Heart left ventricle (tissue), 16 donors: Measurements from ENCODE around the gene PTPN1. TPM values are rescaled to one million over a fixed set of nuclear protein-coding genes. Genes with fewer than 3 reads are reported as not detected.

Source experiments
- ATAC-seq, 4 donors: fragments of 200-7000 bp; cut with Tn5 transposase; one replicate each; pipeline ENCODE4 v1.9.1; 2020 to 2022; ENCODE audit warnings: moderate library complexity in 4 of 4, mild to moderate bottlenecking in 3 of 4, moderate number of reproducible peaks in 1 of 4
- DNase-seq, 5 donors: peaks; one replicate each; pipeline ENCODE4 v3.0.0-alpha.2; 2020
- H3K27ac ChIP-seq, 12 donors: fragments of 200-600 bp; sonication (generic) in 4 of 12; one replicate each; pipeline versions ENCODE4 v1.5.0 to v1.8.0; 2016 to 2022; ENCODE audit warnings: mild to moderate bottlenecking in 2 of 12
- H3K27me3 ChIP-seq, 9 donors: fragments of 200-600 bp; sonication (generic) in 2 of 9; one replicate each; pipeline versions ENCODE4 v1.5.1 to v1.8.0; 2016 to 2022; ENCODE audit warnings: mild to moderate bottlenecking in 3 of 9
- H3K36me3 ChIP-seq, 9 donors: fragments of 200-600 bp; sonication (generic) in 2 of 9; one replicate each; pipeline versions ENCODE4 v1.5.0 to v1.8.0; 2018 to 2022; ENCODE audit warnings: mild to moderate bottlenecking in 2 of 9
- H3K4me1 ChIP-seq, 12 donors: fragments of 200-600 bp; sonication (generic) in 4 of 12; one replicate each; pipeline versions ENCODE4 v1.5.0 to v1.8.0; 2016 to 2022; ENCODE audit warnings: mild to moderate bottlenecking in 3 of 12
- H3K4me3 ChIP-seq, 12 donors: fragments of 200-600 bp; sonication (generic) in 4 of 12; one replicate each; pipeline versions ENCODE4 v1.5.0 to v1.8.0; 2017 to 2022; ENCODE audit warnings: mild to moderate bottlenecking in 9 of 12, moderate library complexity in 4 of 12
- H3K9me3 ChIP-seq, 12 donors: fragments of 200-600 bp; sonication (generic) in 4 of 12; one replicate each; pipeline versions ENCODE4 v1.5.0 to v1.8.0; 2016 to 2022; ENCODE audit warnings: mild to moderate bottlenecking in 1 of 12
- CTCF ChIP-seq, 12 donors: fragments of 200-600 bp; sonication (generic) in 4 of 12; IDR thresholded peaks; one replicate each; pipeline versions ENCODE4 v1.5.0 to v1.8.0; 2018 to 2022; ENCODE audit warnings: antibody characterized with exemption in 12 of 12, mild to moderate bottlenecking in 5 of 12
- POLR2A ChIP-seq, 2 donors: fragments of 450-650 bp; IDR thresholded peaks; one replicate each; pipeline ENCODE4 v1.6.1; 2017; ENCODE audit warnings: antibody characterized with exemption in 2 of 2, mild to moderate bottlenecking in 2 of 2, moderate library complexity in 2 of 2
- WGBS, 4 donors: extraction: QIAGEN DNeasy Blood & Tissue Kit in 2 of 4; methylation state at CpG; one replicate each; pipeline versions ENCODE4 v1.1.5 to v1.1.7; 2013 to 2018; 5-methylcytosine and 5-hydroxymethylcytosine counted together
- intact Hi-C, 10 donors: fragments of 100-400 bp; cut with DNase I; formaldehyde crosslinking; loops; one replicate each; pipeline versions ENCODE4 v1.11.1 to v1.14.2; 2022
- polyA plus RNA-seq, 2 donors: library from polyadenylated mRNA; stranded (reverse); fragments of 200-250 nt; gene quantifications; one replicate each; pipeline ENCODE4 v1.2.3, GENCODE V29; 2013
- total RNA-seq, 9 donors: library from RNA; depleted of rRNA in 2 of 9; stranded (reverse); fragments of >200 nt in 2 of 9; fragmentation: NEBNext Ultra II Directional in 3 of 9; extraction: Animal tissue kit (Norgen Biotek cat#: 25700) in 3 of 9; gene quantifications; one replicate each; pipeline versions ENCODE4 v1.1.0 to v1.2.4, GENCODE V29; 2016 to 2023
- donor health status: ischemic (EF 13 %, LVEDD 7.1; RV severe dilation, severe dysfunction).
- donor health status: healthy with polysubstance abuse.
- donor health status: DM: no; HTN: yes; CAD: no.
- donor health status: DM: no; HTN: no; CAD: no.
- donor health status: ischemic (EF 25% LVEDD 6.9; RV normal size, moderate dysfunction).
- donor health status: ischemic (EF 25% LVEDD 5.7; RV mildly dilated, moderate dysfunction).
- donor health status: healthy.
- donor health status: DM: yes; HTN: yes; CAD: no.
- donor health status: ischemic (EF 35%, LVEDD 5.7; RV mildly dilated, moderate dysfunction).
- donor health status: nonischemic (EF 11% LVEDD 7.7; RV severe dilation, severe dysfunction).
- donor health status: DM: yes; HTN: yes; CAD: no.
- donor health status: PGD.
- donor health status: ischemic (EF 29% LVEDD 5.4; RV normal size, mild dysfunction).
- donor health status: nonischemic (EF 23%, LVEDD 6.1; RV moderate dilation, normal function).

PTPN1 gene
- total and polyA plus RNA-seq, 11 donors: 18.5 to 93.8 (median 32.0) TPM

- Histone ChIP-seq H3K27ac (no peak overlapping the region), H3K27me3 (no peaks in the 10 kb centered on the region), H3K36me3 (no peaks in the 10 kb centered on the region), H3K4me3 (no peak overlapping the region), H3K4me1 (peaks cover 0 to 31% (median 0%) of the 10 kb centered on the region in 12 donors), H3K9me3 (no peaks in the 10 kb centered on the region)
- DNase-seq: no peak
- TF ChIP-seq CTCF (IDR thresholded peaks at IDR 0.05) (no peak), POLR2A (IDR thresholded peaks at IDR 0.05) (no peak)
- intact Hi-C loops: no loop called here
- no peak for ATAC-seq
- 80 to 87% (median 83%) methylated on average over 6 of the region's 6 CpGs for WGBS, 4 donors
Observed at GRCh38 chr20:50494428-50494827, 15.8 kb upstream of the PTPN1 start.

- Histone ChIP-seq H3K27ac (peak overlapping the region in 1 of 12 donors; percentile 72), H3K36me3 (no peaks in the 10 kb centered on the region), H3K9me3 (no peaks in the 10 kb centered on the region), H3K4me1 (peaks cover 0 to 42% (median 0%) of the 10 kb centered on the region in 12 donors), H3K27me3 (no peaks in the 10 kb centered on the region), H3K4me3 (no peak overlapping the region)
- ATAC-seq (no peak), DNase-seq (no peak)
- WGBS, 4 donors: 79 to 86% (median 80%) methylated on average over 5 of the region's 5 CpGs
- TF ChIP-seq CTCF (IDR thresholded peaks at IDR 0.05): no peak
- TF ChIP-seq POLR2A (IDR thresholded peaks at IDR 0.05): no peak
- intact Hi-C loops: no loop called here
Observed at GRCh38 chr20:50496773-50497385, 13.3 kb upstream of the PTPN1 start.

GRCh38 chr20:50498071-50498776 lies 12.0 kb upstream of the PTPN1 start:
- no peak for DNase-seq
- no peaks in the 10 kb centered on the region for H3K36me3 ChIP-seq
- peaks cover 0 to 55% (median 0%) of the 10 kb centered on the region in 12 donors for H3K4me1 ChIP-seq
- TF ChIP-seq POLR2A (IDR thresholded peaks at IDR 0.05) (no peak), CTCF (IDR thresholded peaks at IDR 0.05) (no peak)
- peak overlapping the region in 1 of 12 donors; percentile 72 for H3K27ac ChIP-seq
- H3K9me3 ChIP-seq: no peaks in the 10 kb centered on the region
- intact Hi-C loops: no loop called here
- WGBS, 4 donors: 84 to 91% (median 87%) methylated on average over 5 of the region's 5 CpGs
- ATAC-seq: peak in 2 of 4 donors; percentile 11 to 42
- H3K4me3 ChIP-seq: no peak overlapping the region
- no peaks in the 10 kb centered on the region for H3K27me3 ChIP-seq

- WGBS, 4 donors: 98% methylated on average over 3 of the region's 3 CpGs
- Histone ChIP-seq H3K4me3 (no peak overlapping the region), H3K36me3 (no peaks in the 10 kb centered on the region), H3K27ac (peak overlapping the region in 1 of 12 donors; percentile 5), H3K27me3 (no peaks in the 10 kb centered on the region), H3K9me3 (no peaks in the 10 kb centered on the region), H3K4me1 (peaks cover 0 to 72% (median 3%) of the 10 kb centered on the region in 12 donors)
- no peak for TF ChIP-seq POLR2A (IDR thresholded peaks at IDR 0.05)
- no peak for TF ChIP-seq CTCF (IDR thresholded peaks at IDR 0.05)
- intact Hi-C loops: loop anchor here in 1 of 10 donors (5.0 kb wide), 1 partner anchor 72 kb away; no protein-coding TSS in a partner anchor
- ATAC-seq (no peak), DNase-seq (no peak)
Observed at GRCh38 chr20:50499938-50500337, 10.2 kb upstream of the PTPN1 start.
